ENCODE results near the gene ARL8A.

The ARL8A gene

DNA sequence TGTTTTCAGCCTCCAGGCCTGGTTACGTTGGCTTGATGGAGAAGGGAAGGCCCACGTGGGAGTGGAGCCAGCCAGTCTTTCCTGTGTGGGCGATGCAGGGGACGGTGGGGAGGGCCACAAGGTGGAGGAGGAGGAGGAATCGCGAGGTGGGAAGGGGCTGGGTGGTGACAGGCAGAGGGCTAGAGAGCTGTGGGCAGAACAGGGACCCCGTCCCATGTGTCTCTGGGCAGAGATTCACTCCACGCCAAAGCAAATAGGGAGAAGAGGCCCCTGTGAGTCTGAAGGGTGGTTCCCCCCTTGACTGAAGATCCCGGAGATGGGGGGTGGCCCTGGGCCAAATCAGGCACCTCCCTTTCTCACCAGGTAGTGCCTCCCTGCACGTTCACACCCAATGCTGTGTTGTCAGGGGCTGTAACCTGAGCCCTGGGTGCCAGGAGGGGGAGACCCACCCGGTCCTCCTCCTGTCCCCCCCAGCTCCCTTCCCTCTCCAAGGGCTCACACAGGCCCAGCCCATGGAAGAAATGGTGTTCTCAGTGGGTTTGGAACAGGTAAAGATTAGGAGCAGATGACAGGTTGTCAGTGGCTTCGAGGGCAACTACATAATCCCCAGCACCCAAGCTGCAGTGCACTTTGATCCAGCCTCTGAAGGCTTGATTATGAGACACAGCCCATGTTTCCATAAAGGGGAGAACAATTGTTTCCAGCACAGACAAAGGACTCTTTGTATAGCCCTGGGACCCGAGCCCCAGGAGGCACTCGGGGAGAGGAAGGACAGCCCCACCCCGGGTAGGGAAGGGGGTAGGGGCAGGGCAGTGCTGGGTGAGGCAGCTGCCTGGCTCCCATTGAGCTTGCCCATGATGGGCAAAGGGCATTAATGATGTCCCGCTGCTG, 59.5 kb downstream of the ARL8A start:
- DNase-seq (ENCODE audit: low read depth in 1 of 2, low spot score in 1 of 2) = no peak
